Measurements from ENCODE around the gene TRPM2. TPM values are rescaled to one million over a fixed set of nuclear protein-coding genes. Genes with fewer than 3 reads are reported as not detected.

The TRPM2 gene
- total and polyA plus RNA-seq, 2 donors (not counting 3 experiments of a cell fraction or from before 2014, with no cell fraction given) = not detected

- FAIRE-seq = no peak
- dilution Hi-C loops (cut with MboI; ENCODE audit: extremely low pct_ligation_motif_present, low sequenced_read_pairs) (no loop called here), intact Hi-C loops (cut with micrococcal nuclease) (no loop called here)
- no peaks in the 10 kb centered on the region for H3K79me2 ChIP-seq (ENCODE audit: control insufficient read depth, insufficient read depth, low read length)
- H3K36me3 ChIP-seq (ENCODE audit: control insufficient read depth in 2 of 2, extremely low read depth in 1 of 2, insufficient read depth in 2 of 2, low read length in 2 of 2) = no peaks in the 10 kb centered on the region
- H4K20me1 ChIP-seq (replicated peaks; ENCODE audit: control insufficient read depth, extremely low read depth, insufficient read depth, low read length) = no peaks in the 10 kb centered on the region
- H3K9ac ChIP-seq (replicated peaks; ENCODE audit: extremely low read depth, insufficient read depth, low read length) = no peak overlapping the region
- no peak overlapping the region for H3K27ac ChIP-seq (ENCODE audit: insufficient read depth, low read depth, low read length)
- no peaks in the 10 kb centered on the region for H3K9me1 ChIP-seq (replicated peaks; ENCODE audit: control insufficient read depth, extremely low read depth, insufficient read depth, low read length)
- no peak overlapping the region for H3K4me3 ChIP-seq (replicated peaks in 1 of 3; ENCODE audit: insufficient read depth in 1 of 3, low read depth in 1 of 3, low read length in 3 of 3)
- no peaks in the 10 kb centered on the region for H3K9me3 ChIP-seq (replicated peaks; ENCODE audit: control insufficient read depth, insufficient read depth, low read length)
- no peaks in the 10 kb centered on the region for H3K27me3 ChIP-seq (ENCODE audit: control insufficient read depth in 2 of 2, insufficient read depth in 2 of 2, low read length in 2 of 2)
- no TSS peak for BruUV-seq (replicated peaks)
- TF ChIP-seq POLR2AphosphoS5 (IDR thresholded peaks at IDR 0.05; ENCODE audit: insufficient read depth, low read depth, low read length) (no peak), POLR2A (IDR thresholded peaks at IDR 0.05; ENCODE audit: low read depth, low read length) (no peak), FOS (IDR thresholded peaks at IDR 0.05; ENCODE audit: borderline replicate concordance, insufficient read depth, low read length) (no peak), GATA2 (IDR thresholded peaks at IDR 0.05; ENCODE audit: insufficient read depth, insufficient read length, low read depth, low read length) (no peak), MAX (IDR thresholded peaks at IDR 0.05; ENCODE audit: insufficient read depth, insufficient read length) (no peak), MYC (IDR thresholded peaks at IDR 0.05; ENCODE audit: low read depth, low read length) (no peak), JUN (IDR thresholded peaks at IDR 0.05; ENCODE audit: borderline replicate concordance, insufficient read depth, insufficient read length, low read depth) (no peak), EZH2 (IDR thresholded peaks at IDR 0.05; ENCODE audit: borderline replicate concordance, low read depth, low read length, severe bottlenecking) (no peak)
- TF ChIP-seq, protein P1, sequence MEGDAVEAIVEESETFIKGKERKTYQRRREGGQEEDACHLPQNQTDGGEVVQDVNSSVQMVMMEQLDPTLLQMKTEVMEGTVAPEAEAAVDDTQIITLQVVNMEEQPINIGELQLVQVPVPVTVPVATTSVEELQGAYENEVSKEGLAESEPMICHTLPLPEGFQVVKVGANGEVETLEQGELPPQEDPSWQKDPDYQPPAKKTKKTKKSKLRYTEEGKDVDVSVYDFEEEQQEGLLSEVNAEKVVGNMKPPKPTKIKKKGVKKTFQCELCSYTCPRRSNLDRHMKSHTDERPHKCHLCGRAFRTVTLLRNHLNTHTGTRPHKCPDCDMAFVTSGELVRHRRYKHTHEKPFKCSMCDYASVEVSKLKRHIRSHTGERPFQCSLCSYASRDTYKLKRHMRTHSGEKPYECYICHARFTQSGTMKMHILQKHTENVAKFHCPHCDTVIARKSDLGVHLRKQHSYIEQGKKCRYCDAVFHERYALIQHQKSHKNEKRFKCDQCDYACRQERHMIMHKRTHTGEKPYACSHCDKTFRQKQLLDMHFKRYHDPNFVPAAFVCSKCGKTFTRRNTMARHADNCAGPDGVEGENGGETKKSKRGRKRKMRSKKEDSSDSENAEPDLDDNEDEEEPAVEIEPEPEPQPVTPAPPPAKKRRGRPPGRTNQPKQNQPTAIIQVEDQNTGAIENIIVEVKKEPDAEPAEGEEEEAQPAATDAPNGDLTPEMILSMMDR (IDR thresholded peaks at IDR 0.05; ENCODE audit: extremely low read depth in 1 of 2, insufficient read depth in 1 of 2, low read depth in 1 of 2, low read length in 2 of 2) = no peak
- H3K4me2 ChIP-seq (ENCODE audit: insufficient read depth, low read length) = no peak overlapping the region
- DNase-seq (ENCODE audit: low read depth, low spot score) = no peak
- POLR2A ChIA-PET = no interaction called here
- no peaks in the 10 kb centered on the region for H3K4me1 ChIP-seq (ENCODE audit: control insufficient read depth, extremely low read depth, insufficient read depth, low read length)
- CTCF ChIA-PET = no interaction called here
- no peak overlapping the region for H2AFZ ChIP-seq (ENCODE audit: low read depth, low read length)
These were observed 73.3 kb downstream of the TRPM2 start for GRCh38 chr21:44426663-44427191.

Measured in endothelial cell of umbilical vein (primary cell).